K562 (cell line): ENCODE results near the gene CYRIA. TPM values are rescaled to one million over a fixed set of nuclear protein-coding genes. Genes with fewer than 3 reads are reported as not detected.

Experiments used
- ATF7 ChIP-seq: fragments of 450-650 bp; IDR thresholded peaks from 2 replicates; pipeline ENCODE4 v1.7.1; 2014; ENCODE audit warnings: mild to moderate bottlenecking, moderate library complexity
- CHD2 ChIP-seq: IDR thresholded peaks from 2 replicates; pipeline ENCODE4 v1.6.1; 2011; ENCODE audit warnings: low read depth, low read length
- CREB1 ChIP-seq, 2 experiments: sonication (generic) in 1 of 2; formaldehyde crosslinking in 1 of 2; IDR thresholded peaks; 2 replicates each; pipeline versions ENCODE4 v1.6.1 to v1.8.0; 2012 to 2022; ENCODE audit warnings: inconsistent platforms in 1 of 2, mild to moderate bottlenecking in 1 of 2, missing genetic modification reagents in 1 of 2, moderate library complexity in 1 of 2
- CTBP1 ChIP-seq: fragments of 450-650 bp; IDR thresholded peaks from 2 replicates; pipeline ENCODE4 v1.6.1; 2016; ENCODE audit warnings: borderline replicate concordance
- DMBX1 ChIP-seq: fragments of 250-450 bp; sonication (Bioruptor Pico); IDR thresholded peaks from 2 replicates; pipeline ENCODE4 v1.8.0; 2022; ENCODE audit warnings: inconsistent platforms, mild to moderate bottlenecking, moderate library complexity, borderline replicate concordance
- MAZ ChIP-seq, 2 experiments: fragments of 450-650 bp in 1 of 2; sonication (generic) in 1 of 2; formaldehyde crosslinking; IDR thresholded peaks in 1 of 2; conservative IDR thresholded peaks in 1 of 2; 2 replicates each; pipeline versions ENCODE4 v1.4.0 to v1.5.0; 2020; ENCODE audit warnings: mild to moderate bottlenecking in 1 of 2, missing genetic modification reagents in 1 of 2
- MTA1 ChIP-seq: fragments of 450-650 bp; IDR thresholded peaks from 2 replicates; pipeline ENCODE4 v1.6.1; 2017; ENCODE audit warnings: borderline replicate concordance
- NR2C2 ChIP-seq, 2 experiments: fragments of 200-800 bp in 1 of 2; sonication (Bioruptor generic) in 1 of 2; sonication (generic) in 1 of 2; formaldehyde crosslinking in 1 of 2; IDR thresholded peaks; 2 replicates each; pipeline versions ENCODE4 v1.6.1 to v1.8.0; 2016 to 2022; ENCODE audit warnings: mild to moderate bottlenecking in 1 of 2, missing compliant biosample characterization in 1 of 2, missing genetic modification characterization in 1 of 2, missing genetic modification reagents in 1 of 2
- RAD51 ChIP-seq: fragments of 450-650 bp; IDR thresholded peaks from 2 replicates; pipeline ENCODE4 v1.7.1; 2016; ENCODE audit warnings: low read depth, mild to moderate bottlenecking, borderline replicate concordance
- SMAD4 ChIP-seq: fragments of 250-450 bp; sonication (Bioruptor Pico); conservative IDR thresholded peaks from 2 replicates; pipeline ENCODE4 v1.8.0; 2021; ENCODE audit warnings: inconsistent platforms, mild to moderate bottlenecking, moderate library complexity
- polyA plus RNA-seq, 8 experiments: library from polyadenylated mRNA; depleted of rRNA in 4 of 8; stranded (reverse) in 5 of 8; unstranded in 3 of 8; fragments of >200 nt; fragmentation: Nextera tagmentation in 2 of 8; fragmentation: Illumina TruSeq in 1 of 8; extraction: Ambion mirVana in 2 of 8; extraction: Trizol in 1 of 8; gene quantifications; 2 replicates each; pipeline versions ENCODE4 v1.2.1 to v1.2.3, GENCODE V29; 2011 to 2014; ENCODE audit warnings: inconsistent platforms in 1 of 8, missing spikeins in 1 of 8
- total RNA-seq, 7 experiments: library from RNA; depleted of rRNA in 6 of 7; stranded (reverse); fragments of >200 nt in 6 of 7; fragmentation: Illumina TruSeq in 2 of 7; extraction: Trizol in 2 of 7; gene quantifications; 2 replicates each; pipeline versions ENCODE4 v1.2.1 to v1.2.3, GENCODE V29; 2011 to 2021; ENCODE audit warnings: low replicate concordance in 1 of 7
- TF ChIP-seq, protein P1 (sequence below): fragments of 250-450 bp; sonication (Bioruptor Pico); IDR thresholded peaks from 2 replicates; pipeline ENCODE4 v1.4.0; 2020
- TF ChIP-seq, protein P2 (sequence below): sonication (generic); formaldehyde crosslinking; IDR thresholded peaks from 2 replicates; pipeline ENCODE4 v1.8.0; 2022; ENCODE audit warnings: missing genetic modification reagents, mild to moderate bottlenecking, borderline replicate concordance

The CYRIA gene
- total and polyA plus RNA-seq, 9 of the 15 experiments (the other 6 are each of a cell fraction or from before 2014, with no cell fraction given), result 0.84 to 5.6 (median 3.0) TPM

GRCh38 chr2:16633621-16634430 lies 31.8 kb downstream of the CYRIA start (continued):
- TF ChIP-seq, protein P1, sequence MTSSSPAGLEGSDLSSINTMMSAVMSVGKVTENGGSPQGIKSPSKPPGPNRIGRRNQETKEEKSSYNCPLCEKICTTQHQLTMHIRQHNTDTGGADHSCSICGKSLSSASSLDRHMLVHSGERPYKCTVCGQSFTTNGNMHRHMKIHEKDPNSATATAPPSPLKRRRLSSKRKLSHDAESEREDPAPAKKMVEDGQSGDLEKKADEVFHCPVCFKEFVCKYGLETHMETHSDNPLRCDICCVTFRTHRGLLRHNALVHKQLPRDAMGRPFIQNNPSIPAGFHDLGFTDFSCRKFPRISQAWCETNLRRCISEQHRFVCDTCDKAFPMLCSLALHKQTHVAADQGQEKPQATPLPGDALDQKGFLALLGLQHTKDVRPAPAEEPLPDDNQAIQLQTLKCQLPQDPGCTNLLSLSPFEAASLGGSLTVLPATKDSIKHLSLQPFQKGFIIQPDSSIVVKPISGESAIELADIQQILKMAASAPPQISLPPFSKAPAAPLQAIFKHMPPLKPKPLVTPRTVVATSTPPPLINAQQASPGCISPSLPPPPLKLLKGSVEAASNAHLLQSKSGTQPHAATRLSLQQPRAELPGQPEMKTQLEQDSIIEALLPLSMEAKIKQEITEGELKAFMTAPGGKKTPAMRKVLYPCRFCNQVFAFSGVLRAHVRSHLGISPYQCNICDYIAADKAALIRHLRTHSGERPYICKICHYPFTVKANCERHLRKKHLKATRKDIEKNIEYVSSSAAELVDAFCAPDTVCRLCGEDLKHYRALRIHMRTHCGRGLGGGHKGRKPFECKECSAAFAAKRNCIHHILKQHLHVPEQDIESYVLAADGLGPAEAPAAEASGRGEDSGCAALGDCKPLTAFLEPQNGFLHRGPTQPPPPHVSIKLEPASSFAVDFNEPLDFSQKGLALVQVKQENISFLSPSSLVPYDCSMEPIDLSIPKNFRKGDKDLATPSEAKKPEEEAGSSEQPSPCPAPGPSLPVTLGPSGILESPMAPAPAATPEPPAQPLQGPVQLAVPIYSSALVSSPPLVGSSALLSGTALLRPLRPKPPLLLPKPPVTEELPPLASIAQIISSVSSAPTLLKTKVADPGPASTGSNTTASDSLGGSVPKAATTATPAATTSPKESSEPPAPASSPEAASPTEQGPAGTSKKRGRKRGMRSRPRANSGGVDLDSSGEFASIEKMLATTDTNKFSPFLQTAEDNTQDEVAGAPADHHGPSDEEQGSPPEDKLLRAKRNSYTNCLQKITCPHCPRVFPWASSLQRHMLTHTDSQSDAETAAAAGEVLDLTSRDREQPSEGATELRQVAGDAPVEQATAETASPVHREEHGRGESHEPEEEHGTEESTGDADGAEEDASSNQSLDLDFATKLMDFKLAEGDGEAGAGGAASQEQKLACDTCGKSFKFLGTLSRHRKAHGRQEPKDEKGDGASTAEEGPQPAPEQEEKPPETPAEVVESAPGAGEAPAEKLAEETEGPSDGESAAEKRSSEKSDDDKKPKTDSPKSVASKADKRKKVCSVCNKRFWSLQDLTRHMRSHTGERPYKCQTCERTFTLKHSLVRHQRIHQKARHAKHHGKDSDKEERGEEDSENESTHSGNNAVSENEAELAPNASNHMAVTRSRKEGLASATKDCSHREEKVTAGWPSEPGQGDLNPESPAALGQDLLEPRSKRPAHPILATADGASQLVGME, result no peak
- 0 out of 2 replicates have a peak, but pooled peaks have one; percentile 40 for TF ChIP-seq ATF7
- TF ChIP-seq SMAD4 (CRISPR knock-in tag), result peak; percentile 29; the same call in 1 of the 2 replicates
- TF ChIP-seq, protein P2, sequence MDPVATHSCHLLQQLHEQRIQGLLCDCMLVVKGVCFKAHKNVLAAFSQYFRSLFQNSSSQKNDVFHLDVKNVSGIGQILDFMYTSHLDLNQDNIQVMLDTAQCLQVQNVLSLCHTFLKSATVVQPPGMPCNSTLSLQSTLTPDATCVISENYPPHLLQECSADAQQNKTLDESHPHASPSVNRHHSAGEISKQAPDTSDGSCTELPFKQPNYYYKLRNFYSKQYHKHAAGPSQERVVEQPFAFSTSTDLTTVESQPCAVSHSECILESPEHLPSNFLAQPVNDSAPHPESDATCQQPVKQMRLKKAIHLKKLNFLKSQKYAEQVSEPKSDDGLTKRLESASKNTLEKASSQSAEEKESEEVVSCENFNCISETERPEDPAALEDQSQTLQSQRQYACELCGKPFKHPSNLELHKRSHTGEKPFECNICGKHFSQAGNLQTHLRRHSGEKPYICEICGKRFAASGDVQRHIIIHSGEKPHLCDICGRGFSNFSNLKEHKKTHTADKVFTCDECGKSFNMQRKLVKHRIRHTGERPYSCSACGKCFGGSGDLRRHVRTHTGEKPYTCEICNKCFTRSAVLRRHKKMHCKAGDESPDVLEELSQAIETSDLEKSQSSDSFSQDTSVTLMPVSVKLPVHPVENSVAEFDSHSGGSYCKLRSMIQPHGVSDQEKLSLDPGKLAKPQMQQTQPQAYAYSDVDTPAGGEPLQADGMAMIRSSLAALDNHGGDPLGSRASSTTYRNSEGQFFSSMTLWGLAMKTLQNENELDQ, result no peak
- no peak for TF ChIP-seq CHD2
- 0 out of 4 replicates have a peak, but pooled peaks of 1 of the 2 experiments have one; percentile 41 for TF ChIP-seq MAZ (CRISPR knock-in tag; conservative IDR thresholded peaks at IDR 0.05 in 1 of 2, IDR thresholded peaks at IDR 0.05 in 1 of 2)
- TF ChIP-seq NR2C2 (CRISPR knock-in tag; IDR thresholded peaks at IDR 0.05), result no peak
- peak; percentile 69 for TF ChIP-seq NR2C2 (tag; IDR thresholded peaks at IDR 0.05)
- no peak for TF ChIP-seq CREB1 (IDR thresholded peaks at IDR 0.05)
- peak; percentile 42; the same call in 1 of the 2 replicates for TF ChIP-seq CREB1 (CRISPR knock-in tag; IDR thresholded peaks at IDR 0.05)
- TF ChIP-seq MTA1, result no peak
- TF ChIP-seq CTBP1, result peak; percentile 52; the same call in 1 of the 2 replicates
- peak; percentile 62 for TF ChIP-seq RAD51
- TF ChIP-seq DMBX1 (CRISPR knock-in tag), result peak; percentile 29; the same call in 1 of the 2 replicates
